HG03097 (cell line): ENCODE measurements around the gene WNT3.
"Not testable (repeated sequence)": the region's sequence is repeated elsewhere in the genome, so short reads cannot be mapped to it uniquely, and the experiment has no call there.

ENCODE experiments used
- ATAC-seq: cut with Tn5 transposase; IDR thresholded peaks from one replicate; pipeline ENCODE4 v1.9.1; 2021; ENCODE audit not compliant: unreplicated experiment, low FRiP score

Gene WNT3

DNA sequence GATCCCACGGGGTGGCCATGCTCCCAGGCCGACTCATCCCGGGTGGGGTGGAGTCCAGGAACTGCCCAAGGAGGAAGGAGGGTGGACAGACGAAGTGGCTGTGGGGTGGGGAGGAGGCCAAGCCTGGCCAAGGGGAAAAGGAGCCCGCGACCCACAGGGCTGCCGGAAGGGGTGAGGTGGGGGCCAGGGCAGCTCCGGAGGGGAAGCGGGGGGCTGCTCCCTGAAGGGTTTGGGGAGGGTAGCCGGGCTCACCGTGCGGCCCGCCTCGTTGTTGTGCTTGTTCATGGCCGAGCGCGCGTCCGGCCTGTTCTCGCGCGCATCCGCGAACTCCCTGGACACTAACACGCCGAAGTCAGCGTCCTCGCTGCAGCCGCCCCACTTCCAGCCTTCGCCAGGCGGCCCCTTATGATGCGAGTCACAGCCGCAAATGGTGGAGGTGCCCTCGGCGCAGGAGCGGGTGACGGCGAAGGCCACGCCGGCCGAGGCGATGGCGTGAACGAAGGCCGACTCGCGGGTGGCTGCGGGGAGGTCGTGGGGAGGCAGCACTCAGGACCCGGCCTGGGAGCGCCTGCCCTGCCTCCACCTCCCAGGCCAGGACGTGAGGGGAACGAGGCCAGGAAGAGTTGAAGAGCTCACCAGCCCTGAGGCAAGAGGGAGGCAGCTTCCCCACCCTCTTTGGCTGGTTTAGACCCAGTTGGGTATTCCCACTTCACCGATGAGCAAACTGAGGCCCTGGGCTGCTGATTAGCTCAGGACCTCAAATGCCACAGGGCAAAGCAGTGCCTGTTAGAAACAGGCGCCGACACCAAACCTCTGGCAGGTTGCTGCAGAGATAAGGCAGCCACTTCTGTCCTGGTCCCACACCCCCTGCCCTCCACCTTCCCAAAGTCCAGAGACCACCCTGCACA lies 48.7 kb downstream of the WNT3 start:
- no peak for ATAC-seq

DNA sequence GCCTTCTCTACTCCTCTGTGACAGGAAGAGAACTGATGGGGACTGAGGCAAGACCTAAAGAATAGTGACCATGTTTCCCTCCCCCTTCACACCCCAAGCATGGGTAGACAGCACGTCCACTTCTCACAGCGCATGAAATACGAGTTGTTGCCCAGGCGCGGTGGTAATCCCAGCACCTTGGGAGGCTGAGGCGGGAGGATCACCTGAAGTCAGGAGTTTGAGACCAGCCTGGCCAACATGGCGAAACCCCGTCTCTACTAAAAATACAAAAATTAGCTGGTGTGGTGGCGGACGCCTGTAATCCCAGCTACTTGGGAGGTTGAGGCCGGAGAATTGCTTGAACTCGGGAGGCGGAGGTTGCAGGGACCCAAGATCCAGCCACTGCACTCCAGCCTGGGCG lies 49.6 kb downstream of the WNT3 start:
- not testable (repeated sequence) for ATAC-seq

DNA sequence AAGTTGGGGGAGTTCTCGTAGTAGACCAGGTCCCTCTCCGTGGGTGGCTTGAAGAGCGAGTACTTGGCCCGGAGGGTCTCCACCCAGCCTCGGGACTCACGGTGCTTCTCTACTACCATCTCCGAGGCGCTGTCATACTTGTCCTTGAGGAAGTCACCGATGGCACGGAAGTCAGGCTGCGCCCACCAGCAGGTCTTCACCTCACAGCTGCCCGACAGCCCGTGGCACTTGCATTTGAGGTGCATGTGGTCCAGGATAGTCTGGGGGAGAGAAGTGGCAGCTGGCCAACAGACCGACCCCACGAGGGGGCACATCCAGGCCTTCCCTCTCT lies 50.0 kb downstream of the WNT3 start:
- ATAC-seq = no peak

DNA sequence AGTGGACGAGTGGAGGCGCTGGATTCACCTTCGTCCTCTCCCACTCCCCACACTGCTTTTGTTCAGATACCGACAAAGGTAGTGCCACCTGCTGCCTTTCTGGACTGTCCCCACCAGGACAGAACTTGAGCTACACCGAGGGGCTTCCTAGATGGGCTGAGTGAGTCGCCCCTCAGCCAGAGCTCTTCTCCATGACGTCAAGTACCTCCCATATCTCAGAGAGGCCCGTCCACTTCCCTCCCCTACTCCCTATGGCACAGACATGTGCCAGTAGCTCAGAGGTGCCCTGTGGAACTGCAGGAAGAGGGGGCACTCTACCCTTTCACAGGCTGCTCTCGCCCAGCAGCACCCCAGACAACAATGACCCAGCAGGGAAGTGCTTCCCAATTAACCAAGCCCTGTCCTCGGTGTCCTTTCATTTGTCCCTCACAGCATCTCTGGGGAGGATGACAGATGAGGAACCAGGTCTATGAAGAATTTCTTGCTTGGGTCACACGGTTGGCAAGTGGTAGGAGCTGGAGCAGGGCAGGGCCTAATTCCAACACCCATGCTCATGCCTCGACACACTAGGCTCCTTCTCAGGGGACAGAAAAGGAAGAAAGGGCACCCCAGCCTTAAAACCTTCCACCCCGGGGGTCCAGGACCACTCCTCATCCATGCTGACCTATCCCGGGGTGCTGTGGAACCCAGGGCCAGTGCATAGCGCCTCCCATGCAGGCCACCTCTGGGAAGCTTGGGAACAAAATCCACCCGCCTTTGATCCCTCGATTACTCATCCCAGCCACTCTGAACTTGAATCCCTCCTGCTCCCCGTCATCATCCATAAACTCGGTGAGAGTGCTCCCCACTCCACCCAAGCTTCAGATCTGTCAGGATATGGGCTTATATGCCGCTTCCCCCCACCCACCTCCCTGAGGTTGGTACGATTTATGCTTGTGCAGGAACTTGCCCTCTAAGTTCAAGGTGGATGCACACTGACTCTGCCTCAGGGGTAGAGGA lies 51.7 kb downstream of the WNT3 start:
- ATAC-seq = no peak

DNA sequence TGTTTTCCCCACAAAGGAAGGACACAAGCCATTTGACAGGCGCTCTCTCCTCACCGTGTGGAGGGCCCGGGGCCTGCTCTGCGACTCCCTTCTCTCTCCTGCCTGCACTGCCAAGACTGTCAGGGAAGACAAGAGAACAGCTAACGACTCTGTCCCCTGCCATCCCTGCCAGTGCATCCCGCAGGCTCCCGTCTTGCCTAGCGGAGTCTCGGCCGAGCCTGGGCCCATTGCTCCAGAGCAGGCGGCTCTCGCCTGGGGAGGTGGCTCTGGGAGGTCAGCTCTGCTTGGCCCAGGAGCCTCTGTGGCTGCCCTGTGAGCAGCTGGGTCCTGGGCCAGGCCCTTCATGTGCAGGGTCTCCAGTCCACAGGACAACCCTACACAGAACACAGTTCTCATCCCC lies 53.0 kb downstream of the WNT3 start:
- ATAC-seq = no peak

DNA sequence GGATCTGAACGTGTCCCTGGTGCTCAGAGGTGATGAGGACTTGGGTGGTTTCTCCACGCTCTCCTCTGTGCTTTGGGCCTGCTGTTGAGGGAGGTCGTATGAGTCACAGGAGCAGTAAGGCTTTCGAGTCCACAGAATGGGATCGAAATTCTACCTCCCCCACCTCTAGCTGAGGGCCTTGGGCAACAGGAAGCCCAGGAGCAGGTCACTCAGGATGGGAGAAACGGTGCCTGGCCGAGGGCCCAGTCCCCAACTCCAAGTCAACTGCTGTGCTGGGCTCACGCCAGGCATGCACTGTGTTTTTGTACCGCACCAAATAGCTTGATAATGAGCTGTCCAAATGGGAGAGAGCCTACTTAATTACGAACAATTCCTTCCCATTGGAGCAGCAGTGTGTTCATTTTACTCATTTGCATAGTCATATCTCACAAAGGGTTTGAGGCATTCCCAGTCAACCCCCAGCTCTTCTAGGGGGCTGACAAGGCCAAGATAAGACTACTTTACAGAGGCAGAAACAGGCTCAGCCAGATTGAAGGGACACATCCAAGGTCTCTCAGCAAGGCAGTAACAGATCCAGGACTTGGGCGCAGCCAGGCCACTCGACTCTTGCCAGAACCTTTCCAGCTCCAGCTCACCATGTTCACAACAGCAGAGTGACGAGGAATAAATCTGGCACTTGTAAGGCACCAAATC lies 53.6 kb downstream of the WNT3 start:
- ATAC-seq = no peak

DNA sequence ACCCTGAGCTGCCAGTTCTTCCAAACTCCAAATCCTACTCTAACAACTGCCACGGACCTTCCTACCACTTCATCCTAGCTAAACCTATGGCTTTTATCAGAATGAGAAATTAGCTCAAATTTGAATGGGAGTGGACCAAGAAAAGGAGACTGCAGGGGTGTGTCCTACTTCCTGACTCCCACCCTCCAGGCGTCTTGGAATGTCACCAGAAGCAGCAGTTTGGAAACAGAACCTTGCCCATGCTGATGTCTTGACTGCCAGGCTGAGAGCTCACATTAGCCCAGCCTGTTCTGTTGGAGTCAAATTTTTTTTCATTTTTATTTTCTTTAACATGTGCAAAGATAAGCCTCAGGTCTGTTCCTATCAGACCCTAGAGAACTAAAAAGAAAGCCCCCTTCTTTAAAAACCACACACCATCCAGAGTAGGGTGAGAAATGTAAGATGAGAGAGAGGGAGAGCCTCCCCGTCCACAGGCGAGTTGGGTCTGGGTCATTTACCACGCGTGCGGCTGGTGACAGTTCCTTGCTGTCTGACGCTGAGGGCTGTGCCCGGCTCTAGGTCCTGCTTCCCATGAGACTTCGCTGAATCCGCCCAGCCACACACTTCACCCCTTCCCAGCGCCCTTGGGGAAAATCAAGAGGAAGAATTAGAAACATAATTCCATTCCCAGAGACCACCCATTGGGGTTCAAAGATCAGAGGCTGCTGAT lies 54.3 kb downstream of the WNT3 start:
- ATAC-seq = no peak

DNA sequence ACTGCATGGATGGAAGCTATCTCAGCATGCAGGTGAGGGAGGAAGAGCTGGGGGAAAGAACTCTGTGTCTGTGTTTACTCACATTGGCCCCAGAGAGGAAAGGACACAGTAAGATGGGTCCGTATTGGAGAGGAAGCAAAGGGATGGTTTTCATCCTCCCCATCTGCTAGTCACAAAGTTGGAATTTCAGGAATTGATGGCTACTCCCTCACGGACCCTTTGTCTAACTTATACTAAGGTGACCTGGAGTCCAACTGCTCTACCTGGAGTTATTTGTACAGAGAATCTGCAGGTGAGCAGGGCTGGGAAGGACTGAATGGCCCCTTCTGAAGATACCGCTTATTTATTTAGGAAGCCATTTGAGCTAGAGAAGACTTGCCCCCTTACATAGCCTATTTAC lies 55.1 kb downstream of the WNT3 start:
- no peak for ATAC-seq

DNA sequence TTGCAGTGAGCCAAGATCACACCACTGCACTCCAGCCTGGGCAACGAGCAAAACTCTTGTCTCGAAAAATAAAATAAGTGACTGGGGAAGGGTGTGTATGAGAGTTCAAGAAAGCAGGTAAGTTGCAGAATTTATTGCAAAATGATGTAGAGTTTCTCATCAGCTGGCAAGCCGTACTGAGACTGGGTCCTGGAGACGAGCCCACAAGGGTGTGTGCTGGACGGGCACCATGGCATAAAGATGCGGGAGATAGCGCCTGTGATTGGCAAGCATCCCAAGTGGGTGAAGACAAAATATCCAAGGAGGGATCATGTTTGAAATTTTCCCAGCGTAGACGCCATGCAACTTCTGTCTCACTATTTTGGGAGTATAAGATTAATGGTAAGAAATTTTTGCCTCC lies 59.4 kb downstream of the WNT3 start:
- no peak for ATAC-seq

DNA sequence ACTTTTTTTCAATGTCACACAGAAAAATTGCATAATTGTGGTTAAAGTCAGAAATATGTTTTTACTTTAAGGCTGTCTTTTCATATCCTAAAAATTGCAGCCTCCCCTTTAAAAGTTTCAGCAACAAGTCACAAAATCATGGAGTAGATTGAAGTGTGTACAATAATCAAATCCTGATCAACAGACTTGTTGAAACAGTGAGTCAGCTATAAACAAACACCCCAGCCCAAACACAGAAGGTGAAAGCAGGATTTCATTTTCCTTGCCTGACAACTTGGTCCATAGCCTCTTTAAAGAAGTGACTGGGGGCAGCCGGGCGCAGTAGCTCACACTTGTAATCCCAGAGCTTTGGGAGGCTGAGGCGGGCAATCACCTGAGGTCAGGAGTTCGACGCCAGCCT lies 59.9 kb downstream of the WNT3 start:
- ATAC-seq = no peak

DNA sequence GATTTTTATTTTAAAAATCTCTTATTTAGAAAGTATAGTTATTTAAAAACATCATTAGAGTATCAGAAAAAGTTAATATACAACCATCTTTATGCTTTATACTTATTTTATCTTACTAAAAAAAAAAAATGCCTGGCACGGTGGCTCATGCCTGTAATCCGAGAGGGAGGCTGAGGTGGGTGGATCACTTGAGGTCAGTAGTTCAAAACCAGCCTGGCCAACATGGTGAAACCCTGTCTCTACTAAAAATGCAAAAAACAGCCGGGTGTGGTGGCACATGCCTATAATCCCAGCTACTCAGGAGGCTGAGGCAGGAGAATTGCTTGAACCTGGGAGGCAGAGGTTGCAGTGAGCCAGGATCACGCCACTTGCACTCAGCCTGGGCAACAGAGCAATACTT lies 60.9 kb downstream of the WNT3 start:
- ATAC-seq = not testable (repeated sequence)

DNA sequence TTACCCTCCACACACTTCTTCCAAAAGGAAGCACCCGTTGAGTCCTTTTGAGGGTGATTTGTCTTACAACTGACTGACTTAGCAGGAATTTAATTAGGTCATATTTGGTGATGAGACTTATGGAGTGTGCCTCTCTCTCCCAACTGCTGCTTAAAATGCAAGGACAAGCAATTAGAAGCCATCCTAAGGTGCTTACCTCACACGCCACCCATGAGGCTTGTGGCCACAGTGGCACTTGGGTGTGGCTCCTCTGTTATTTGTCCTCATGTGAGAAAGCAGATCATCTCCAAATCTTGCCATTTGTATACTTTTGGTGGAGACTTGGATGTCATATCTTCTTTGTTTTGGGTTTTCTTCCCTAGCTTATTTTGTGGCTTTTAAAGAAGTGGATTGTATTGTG lies 61.6 kb downstream of the WNT3 start:
- no peak for ATAC-seq

DNA sequence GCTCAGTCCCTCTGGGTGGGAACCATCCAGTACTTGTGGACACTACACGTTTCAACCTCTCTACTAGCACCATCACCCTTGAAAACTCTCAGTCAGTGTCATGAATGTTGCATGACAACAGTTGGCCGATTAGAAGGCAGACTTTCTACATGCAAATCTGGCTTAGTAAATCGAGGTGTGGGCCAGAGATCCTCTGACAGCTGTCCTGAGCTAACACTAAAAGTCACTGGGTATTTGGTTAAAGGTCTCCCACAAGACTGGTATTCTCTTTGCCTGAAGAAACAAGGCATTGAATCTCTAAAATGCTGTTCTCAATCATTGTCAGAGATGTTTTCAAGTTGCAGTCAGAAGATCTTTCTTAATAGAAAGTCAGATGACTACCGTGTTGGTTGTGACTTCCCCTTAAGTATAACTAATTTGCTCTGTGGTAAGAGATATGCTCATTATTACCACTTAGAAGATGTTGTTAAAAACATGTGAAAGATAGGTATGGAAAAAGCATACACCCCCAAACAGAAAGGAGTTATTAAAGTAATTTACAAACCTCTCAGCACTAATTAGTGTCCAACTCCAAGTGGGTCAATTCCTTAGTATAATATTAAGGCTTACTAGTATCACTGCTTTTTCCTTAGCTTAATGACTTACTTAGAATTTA lies 62.3 kb downstream of the WNT3 start:
- no peak for ATAC-seq

DNA sequence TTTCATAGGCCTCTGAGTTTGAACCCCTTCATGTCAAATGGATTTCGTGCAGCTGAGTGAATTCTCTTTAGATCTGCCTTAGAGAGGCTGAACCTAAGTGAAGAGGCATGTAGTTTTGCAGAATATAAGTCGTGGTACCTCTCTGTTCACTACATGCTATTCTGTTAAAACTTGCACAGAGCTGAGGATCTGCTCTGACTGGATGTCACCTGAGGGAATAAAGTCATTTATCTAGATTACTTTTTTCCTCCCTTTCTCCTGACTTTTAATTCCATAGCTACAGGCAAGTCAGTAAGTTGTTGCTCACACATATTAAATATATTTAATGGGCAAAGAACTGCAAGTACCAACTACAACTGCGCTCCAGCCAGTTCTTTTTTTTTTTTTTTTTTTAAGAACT lies 64.7 kb downstream of the WNT3 start:
- ATAC-seq = no peak

DNA sequence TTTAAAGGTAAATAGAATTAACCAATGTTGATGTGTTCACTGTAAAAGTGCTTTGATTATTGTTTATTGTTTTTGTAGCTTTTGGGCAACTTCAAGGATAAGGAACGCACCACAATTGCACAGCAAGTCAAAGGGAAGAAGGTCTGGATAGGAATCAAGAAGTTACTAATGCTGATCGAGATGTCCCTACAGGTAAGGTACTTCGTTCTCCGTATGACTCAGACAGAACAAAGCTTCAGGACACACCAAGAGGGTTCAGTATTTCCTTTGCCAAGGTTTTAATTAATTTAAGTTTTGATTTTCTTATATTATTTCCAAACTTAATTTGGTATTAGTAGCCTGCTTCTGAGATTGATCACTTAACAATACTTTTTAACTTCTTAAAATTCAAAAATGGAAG lies 67.1 kb downstream of the WNT3 start:
- ATAC-seq = no peak

DNA sequence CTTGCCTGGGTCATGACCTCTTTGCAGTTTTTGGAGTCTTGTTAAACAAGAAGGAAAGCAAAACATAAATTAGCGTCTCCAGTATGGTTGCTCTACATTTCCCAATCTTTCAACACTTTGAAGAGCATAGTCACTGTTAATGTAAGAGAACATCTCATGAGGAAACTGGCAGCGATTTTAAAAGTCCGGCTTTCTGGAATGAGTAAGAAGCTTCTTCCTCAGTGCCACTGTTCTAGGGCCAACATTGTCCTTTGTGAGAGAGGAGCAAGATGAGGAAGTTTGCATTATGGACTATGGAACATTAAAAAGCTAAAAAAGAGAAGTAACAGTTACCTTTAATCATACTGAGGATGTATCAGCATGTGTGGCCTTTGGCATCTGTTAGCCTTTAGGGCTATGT lies 73.1 kb downstream of the WNT3 start:
- ATAC-seq = no peak

DNA sequence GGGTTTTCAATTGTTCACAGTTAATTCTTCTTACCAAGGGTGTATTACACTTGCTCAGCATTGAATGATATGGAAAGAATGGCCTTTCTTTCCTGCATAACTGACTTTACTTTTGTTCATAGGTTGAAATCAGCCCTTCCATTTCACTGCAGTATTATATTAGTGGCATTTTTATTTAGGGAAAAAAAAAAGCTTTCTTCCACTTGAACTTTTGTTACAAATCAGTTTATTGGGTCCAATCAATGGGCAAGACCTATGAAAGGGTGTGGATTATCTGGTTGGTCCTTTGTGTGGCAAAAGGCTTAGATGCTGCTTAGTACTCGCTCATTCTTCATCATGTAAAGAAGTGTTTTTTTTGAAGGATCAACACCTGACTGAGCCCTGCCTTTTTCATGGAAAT lies 74.1 kb downstream of the WNT3 start:
- ATAC-seq = no peak

DNA sequence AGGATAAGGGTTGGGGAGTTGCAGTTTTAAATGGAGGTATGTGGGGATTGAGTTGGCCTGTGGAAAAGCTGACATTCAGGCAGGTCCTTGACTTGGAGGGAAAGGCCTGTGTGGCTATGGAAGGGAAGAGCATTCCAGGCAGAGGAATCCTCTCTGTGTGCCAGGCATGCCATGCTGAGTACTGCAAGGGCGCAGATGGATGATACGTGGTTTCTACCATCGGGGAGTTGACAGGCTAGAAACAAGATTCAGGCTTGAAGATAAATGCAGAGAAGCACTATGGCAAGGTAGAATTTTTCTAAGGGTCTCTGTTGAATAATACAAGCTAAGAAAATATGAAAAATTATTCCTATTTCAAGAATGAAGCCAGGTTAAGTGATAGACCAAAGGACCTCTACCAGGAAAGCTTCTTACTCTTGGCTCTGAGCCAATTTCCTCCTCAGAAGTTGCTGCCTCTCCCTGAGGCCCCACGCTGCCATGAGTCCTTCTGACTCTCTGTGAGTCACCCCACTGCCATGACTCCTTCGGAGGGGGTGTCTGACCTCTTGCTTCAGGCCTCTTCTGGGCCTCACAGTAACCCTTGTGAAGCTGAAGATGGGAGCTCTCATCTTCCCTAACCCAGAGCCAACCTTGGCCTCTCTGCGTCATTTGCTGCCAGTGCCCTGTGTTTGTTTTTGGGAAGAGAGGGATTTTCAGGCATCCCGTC lies 75.8 kb downstream of the WNT3 start:
- no peak for ATAC-seq

DNA sequence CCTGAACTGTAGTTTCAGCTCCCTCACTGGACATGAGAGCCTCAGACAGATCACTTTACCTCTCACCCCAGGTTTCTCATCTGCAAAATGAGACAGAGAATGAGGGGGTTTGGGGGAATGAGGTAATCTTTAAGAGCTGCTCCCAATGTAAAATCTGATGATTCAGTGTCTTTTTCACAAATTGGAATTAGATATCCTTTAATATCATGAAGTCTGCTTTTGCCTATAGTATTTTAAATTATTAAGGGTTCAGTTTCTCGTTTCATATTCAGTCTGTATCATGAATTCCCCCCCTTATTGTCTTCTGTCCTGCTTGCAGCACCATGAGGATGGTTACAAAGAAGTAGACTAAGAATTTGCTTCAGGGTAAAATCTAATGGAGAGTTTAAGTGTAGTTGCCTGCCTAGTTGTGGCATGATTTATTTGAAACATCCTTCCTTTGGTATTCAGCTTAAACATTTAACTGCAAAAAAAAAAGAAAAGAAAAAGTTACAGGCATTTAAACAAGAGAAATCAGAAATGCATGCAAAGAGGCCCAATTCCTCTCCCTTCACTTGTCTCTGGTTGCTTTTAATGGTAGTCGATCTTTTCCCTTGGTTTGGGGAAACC lies 77.3 kb downstream of the WNT3 start:
- no peak for ATAC-seq
